Measurements from ENCODE around the gene SHISA2. TPM values are rescaled to one million over a fixed set of nuclear protein-coding genes. Genes with fewer than 3 reads are reported as not detected.

SHISA2 gene
- total and polyA plus RNA-seq, 12 donors: 0.06 to 0.94 (median 0.28) TPM; not detected in 1

GRCh38 chr13:26052337-26052736 lies 521 bp upstream of the SHISA2 start:
- ATAC-seq: peak in 2 of 8 donors; percentile 25 to 29
- H3K27me3 ChIP-seq: peaks cover 0 to 100% (median 86%) of the 10 kb centered on the region in 7 donors
- 47 to 58% methylated on average over 10 of the region's 10 CpGs for whole genome bisulfite sequencing, 2 donors
- intact Hi-C loops (cut with DNase I): no loop called here
- peak overlapping the region; percentile 23 to 57 (median 49) for H3K4me3 ChIP-seq
- H3K36me3 ChIP-seq: no peaks in the 10 kb centered on the region
- no peaks in the 10 kb centered on the region for H3K9me3 ChIP-seq
- no peak for DNase-seq
- H3K4me1 ChIP-seq: peaks cover 0 to 31% (median 13%) of the 10 kb centered on the region in 9 donors
- no peak for TF ChIP-seq CTCF (IDR thresholded peaks at IDR 0.05)
- H3K27ac ChIP-seq: peak overlapping the region in 3 of 10 donors; percentile 22 to 34 (median 32)

GRCh38 chr13:26051231-26051656 lies 572 bp downstream of the SHISA2 start:
- DNase-seq (no peak), ATAC-seq (peak; percentile 15 to 64 (median 36))
- Histone ChIP-seq H3K36me3 (no peaks in the 10 kb centered on the region), H3K27ac (peak overlapping the region in 6 of 10 donors; percentile 18 to 46 (median 34)), H3K4me1 (peaks cover 0 to 31% (median 13%) of the 10 kb centered on the region in 9 donors), H3K4me3 (peak overlapping the region; percentile 23 to 57 (median 49)), H3K9me3 (no peaks in the 10 kb centered on the region), H3K27me3 (peaks cover 0 to 100% (median 95%) of the 10 kb centered on the region in 7 donors)
- no peak for TF ChIP-seq CTCF (IDR thresholded peaks at IDR 0.05)
- WGBS, 2 donors: 0 to 1% methylated on average over 45 of the region's 45 CpGs
- intact Hi-C loops (cut with DNase I): no loop called here

- peak overlapping the region in 9 of 10 donors; percentile 27 to 57 (median 49) for H3K4me3 ChIP-seq
- peak overlapping the region in 4 of 10 donors; percentile 18 to 41 (median 33) for H3K27ac ChIP-seq
- peaks cover 0 to 31% (median 13%) of the 10 kb centered on the region in 9 donors for H3K4me1 ChIP-seq
- no peaks in the 10 kb centered on the region for H3K9me3 ChIP-seq
- intact Hi-C loops (cut with DNase I): no loop called here
- H3K36me3 ChIP-seq: no peaks in the 10 kb centered on the region
- ATAC-seq (peak in 7 of 8 donors; percentile 23 to 52 (median 36)), DNase-seq (peak in 1 of 2 donors; percentile 25)
- peak in 2 of 9 donors; percentile 11 to 12 for TF ChIP-seq CTCF (IDR thresholded peaks at IDR 0.05)
- H3K27me3 ChIP-seq: peaks cover 0 to 100% (median 95%) of the 10 kb centered on the region in 7 donors
- WGBS, 2 donors: 0 to 3% methylated on average over 80 to 82 of the region's 82 CpGs
Observed at GRCh38 chr13:26050568-26051230, 1.1 kb downstream of the SHISA2 start.

GRCh38 chr13:26048741-26049140 lies 3.1 kb downstream of the SHISA2 start:
- Histone ChIP-seq H3K27me3 (peaks cover 0 to 99% (median 86%) of the 10 kb centered on the region in 7 donors), H3K4me3 (no peak overlapping the region), H3K4me1 (peaks cover 0 to 31% (median 13%) of the 10 kb centered on the region in 9 donors), H3K36me3 (no peaks in the 10 kb centered on the region), H3K9me3 (no peaks in the 10 kb centered on the region), H3K27ac (no peak overlapping the region)
- ATAC-seq: no peak
- intact Hi-C loops (cut with DNase I): loop anchor here in 1 of 10 donors (1.0 kb wide), 1 partner anchor 381 kb away; no protein-coding TSS in a partner anchor
- no peak for TF ChIP-seq CTCF (IDR thresholded peaks at IDR 0.05)
- WGBS, 2 donors: 46 to 59% methylated on average over 4 of the region's 4 CpGs
- no peak for DNase-seq

All from heart right ventricle (tissue), 16 donors.